Measurements from ENCODE around the gene ZNF425.
A peak's percentile ranks its signal among the peaks of the same experiment; 100 is the strongest.

The ZNF425 gene

GRCh38 chr7:149140831-149141230, 14.7 kb upstream of the ZNF425 start:
- no peak for DNase-seq (ENCODE audit: extremely low spot score)
- POLR2A ChIA-PET = no interaction called here
- CTCF ChIA-PET = interaction anchor here (0.6 kb wide), 1 partner anchor 16 kb away, joined by 3 read pairs; no protein-coding TSS in a partner anchor
- TF ChIP-seq ZNF384 (IDR thresholded peaks at IDR 0.05) = peak; percentile 51; the same call in 1 of the 2 replicates
- no peak for TF ChIP-seq FOXM1 (IDR thresholded peaks at IDR 0.05; ENCODE audit: borderline replicate concordance)

- ChIA-PET CTCF (interaction anchor here (1.0 to 3.3 kb wide), 2 partner anchors 10 kb away, joined by 3 to 18 read pairs; partner anchors contain the start of genes ZNF398 and ZNF425), POLR2A (interaction anchor here (0.9 to 1.3 kb wide), 3 partner anchors 10 to 59 kb away, joined by 3 to 5 read pairs (median 3); partner anchors contain the start of gene ZNF282)
- no peak for TF ChIP-seq PKNOX1 (IDR thresholded peaks at IDR 0.05)
- TF ChIP-seq FOXA1 (IDR thresholded peaks at IDR 0.05) = no peak
- TF ChIP-seq TARDBP (IDR thresholded peaks at IDR 0.05) = no peak
- no peak for DNase-seq (ENCODE audit: extremely low spot score)
Observed at GRCh38 chr7:149136118-149136517, 10.0 kb upstream of the ZNF425 start.

- no peak for DNase-seq (ENCODE audit: extremely low spot score)
- POLR2A ChIA-PET = interaction anchor here (0.7 to 1.0 kb wide), 2 partner anchors 13 to 14 kb away, joined by 3 to 4 read pairs; partner anchors contain the start of gene ZNF398
- CTCF ChIA-PET = interaction anchor here (0.7 to 1.4 kb wide), 2 partner anchors 14 to 335 kb away, joined by 3 to 7 read pairs; partner anchors contain the start of gene ZNF398
- no peak for TF ChIP-seq SUZ12 (IDR thresholded peaks at IDR 0.05)
- no peak for TF ChIP-seq FOXK2 (IDR thresholded peaks at IDR 0.05)
- no peak for TF ChIP-seq CTBP1 (IDR thresholded peaks at IDR 0.05; ENCODE audit: borderline replicate concordance)
- TF ChIP-seq ARNT (IDR thresholded peaks at IDR 0.05) = no peak
- TF ChIP-seq ELF4 (IDR thresholded peaks at IDR 0.05) = no peak
- TF ChIP-seq NFRKB (IDR thresholded peaks at IDR 0.05) = no peak
- no peak for TF ChIP-seq TARDBP (IDR thresholded peaks at IDR 0.05)
- no peak for TF ChIP-seq HDGF (IDR thresholded peaks at IDR 0.05; ENCODE audit: borderline replicate concordance)
- no peak for TF ChIP-seq ZNF384 (IDR thresholded peaks at IDR 0.05)
- TF ChIP-seq PKNOX1 (IDR thresholded peaks at IDR 0.05) = no peak
- TF ChIP-seq FOXA1 (IDR thresholded peaks at IDR 0.05) = no peak
- no peak for TF ChIP-seq LEF1 (IDR thresholded peaks at IDR 0.05; ENCODE audit: borderline replicate concordance)
Observed at GRCh38 chr7:149133028-149133710, 7.0 kb upstream of the ZNF425 start.

- ChIA-PET CTCF (interaction anchor here (0.7 kb wide), 1 partner anchor 1380 kb away, joined by 3 read pairs; no protein-coding TSS in a partner anchor), POLR2A (no interaction called here)
- TF ChIP-seq BHLHE40 (IDR thresholded peaks at IDR 0.05; ENCODE audit: borderline replicate concordance) (no peak), ZNF384 (IDR thresholded peaks at IDR 0.05) (no peak), HDGF (IDR thresholded peaks at IDR 0.05; ENCODE audit: borderline replicate concordance) (no peak), FOXM1 (IDR thresholded peaks at IDR 0.05; ENCODE audit: borderline replicate concordance) (no peak)
- DNase-seq (ENCODE audit: extremely low spot score) = no peak
Observed at GRCh38 chr7:149130572-149131198, 4.6 kb upstream of the ZNF425 start.

- ChIA-PET CTCF (interaction anchor here (0.7 to 2.7 kb wide), 6 partner anchors 19 to 115 kb away, joined by 3 to 40 read pairs (median 4); partner anchors contain the start of gene ZNF398), POLR2A (interaction anchor here (1.0 to 5.2 kb wide), 6 partner anchors 9 to 69 kb away, joined by 3 to 88 read pairs (median 5); partner anchors contain the start of genes ZNF282, ZNF398 and ZNF786)
- peak; percentile 70 for DNase-seq (ENCODE audit: extremely low spot score)
- peak; percentile 97 for TF ChIP-seq L3MBTL2 (conservative IDR thresholded peaks at IDR 0.05)
- TF ChIP-seq CTBP1 (IDR thresholded peaks at IDR 0.05; ENCODE audit: borderline replicate concordance) = no peak; the same call in 1 of the 2 replicates
Observed at GRCh38 chr7:149126662-149127266, 640 bp upstream of the ZNF425 start.

- DNase-seq (ENCODE audit: extremely low spot score) = no peak
- ChIA-PET POLR2A (interaction anchor here (0.6 to 5.2 kb wide), 22 partner anchors 10 to 138 kb away, joined by 3 to 88 read pairs (median 4); partner anchors contain the start of genes ZNF282, ZNF398 and ZNF786), CTCF (interaction anchor here (0.6 to 2.7 kb wide), 8 partner anchors 10 to 61 kb away, joined by 3 to 40 read pairs (median 4); partner anchors contain the start of gene ZNF398)
- no peak for TF ChIP-seq SP1 (IDR thresholded peaks at IDR 0.05)
- TF ChIP-seq HDGF (IDR thresholded peaks at IDR 0.05; ENCODE audit: borderline replicate concordance) = no peak
- TF ChIP-seq LEF1 (IDR thresholded peaks at IDR 0.05; ENCODE audit: borderline replicate concordance) = no peak
- no peak for TF ChIP-seq L3MBTL2 (conservative IDR thresholded peaks at IDR 0.05)
- no peak for TF ChIP-seq PKNOX1 (IDR thresholded peaks at IDR 0.05)
- no peak for TF ChIP-seq NFRKB (IDR thresholded peaks at IDR 0.05)
- TF ChIP-seq SUZ12 (IDR thresholded peaks at IDR 0.05) = no peak
- no peak for TF ChIP-seq CTBP1 (IDR thresholded peaks at IDR 0.05; ENCODE audit: borderline replicate concordance)
- no peak for TF ChIP-seq TARDBP (IDR thresholded peaks at IDR 0.05)
Observed at GRCh38 chr7:149125189-149125862, 798 bp downstream of the ZNF425 start.

Data from HEK293T (cell line).